ENCODE results near the gene HSF2BP.
"Not testable (repeated sequence)": the region's sequence is repeated elsewhere in the genome, so short reads cannot be mapped to it uniquely, and the experiment has no call there.

Gene HSF2BP

GRCh38 chr21:43659136-43660000, at the start of gene HSF2BP, which contains the start of gene RRP1B:
TSS of gene HSF2BP (minus strand) at chr21:43659488. CDS start at chr21:43658096, 1,392 bp downstream.
TSS of gene RRP1B (plus strand) at chr21:43659560. CDS start at chr21:43659665, 105 bp downstream.
- no peak for FAIRE-seq

DNA sequence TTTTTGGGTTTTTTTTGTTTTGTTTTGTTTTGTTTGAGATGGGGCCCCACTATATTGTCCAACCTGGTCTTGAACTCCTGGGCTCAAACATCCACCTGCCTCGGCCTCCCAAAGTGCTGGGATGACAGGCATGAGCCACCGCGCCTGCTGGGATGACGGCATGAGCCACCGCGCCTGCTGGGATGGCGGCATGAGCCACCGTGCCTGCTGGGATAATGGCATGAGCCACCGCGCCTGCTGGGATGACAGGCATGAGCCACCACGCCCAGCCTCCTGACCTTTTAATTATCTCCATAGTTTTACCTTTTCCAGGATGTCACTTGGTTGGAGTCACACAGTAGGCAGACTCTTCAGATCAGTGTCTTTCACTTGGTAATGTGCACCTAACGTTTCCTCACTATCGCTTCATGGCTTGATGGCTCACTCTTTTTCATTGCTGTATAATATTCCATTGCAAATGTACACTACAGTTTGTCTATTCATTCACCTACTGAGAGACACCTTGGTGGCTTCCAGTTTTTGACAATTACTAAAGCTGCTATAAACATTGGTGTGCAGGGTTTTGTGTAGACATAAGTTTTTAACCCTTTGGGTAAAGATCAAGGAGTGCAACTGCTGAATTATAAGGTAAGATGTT, 49.6 kb upstream of the HSF2BP start:
- no peak for FAIRE-seq

- no peak for FAIRE-seq
Observed at GRCh38 chr21:43707462-43707861, 48.2 kb upstream of the HSF2BP start.

DNA sequence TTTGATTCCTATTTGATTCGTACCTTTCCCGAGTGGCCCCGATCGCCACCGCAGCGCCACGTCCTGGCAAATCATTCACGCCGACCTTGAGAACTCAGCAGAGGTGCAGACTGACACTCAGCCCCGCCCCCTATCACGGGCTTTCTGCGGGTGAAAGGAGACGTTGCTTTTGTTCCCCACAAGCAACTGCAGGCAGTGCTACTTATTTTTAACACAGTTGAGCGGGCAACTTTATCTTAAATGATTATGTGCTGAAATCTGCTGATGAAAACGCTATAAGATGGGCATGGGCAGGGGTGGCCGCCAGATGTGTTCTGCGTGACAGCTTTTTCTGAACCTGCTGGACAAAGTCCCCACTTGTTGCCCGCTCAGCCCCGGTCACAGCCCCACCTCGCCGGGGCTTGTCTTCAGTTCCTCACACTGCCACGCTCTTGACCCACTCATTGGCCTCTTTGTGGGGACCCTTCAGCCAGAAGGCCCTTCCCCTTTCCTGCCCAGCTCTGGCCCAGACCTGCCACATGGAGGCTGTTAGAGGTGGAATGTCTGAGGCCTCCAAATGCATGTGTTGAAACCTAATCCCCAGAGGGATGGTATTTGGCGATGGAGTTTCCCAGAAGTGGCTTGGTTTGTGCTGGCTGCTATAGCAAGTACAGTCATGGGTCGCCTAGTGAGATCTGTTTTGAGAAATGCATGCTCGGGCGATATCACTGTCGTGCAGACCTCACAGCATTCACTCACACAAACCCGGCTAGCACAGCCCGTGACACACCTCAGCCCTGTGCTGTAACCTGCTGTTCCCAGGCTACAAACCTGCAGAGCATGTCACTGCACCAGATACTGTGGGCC, 44.0 kb upstream of the HSF2BP start:
- no peak for FAIRE-seq

- FAIRE-seq, result no peak
Observed at GRCh38 chr21:43702785-43703034, 43.4 kb upstream of the HSF2BP start.

DNA sequence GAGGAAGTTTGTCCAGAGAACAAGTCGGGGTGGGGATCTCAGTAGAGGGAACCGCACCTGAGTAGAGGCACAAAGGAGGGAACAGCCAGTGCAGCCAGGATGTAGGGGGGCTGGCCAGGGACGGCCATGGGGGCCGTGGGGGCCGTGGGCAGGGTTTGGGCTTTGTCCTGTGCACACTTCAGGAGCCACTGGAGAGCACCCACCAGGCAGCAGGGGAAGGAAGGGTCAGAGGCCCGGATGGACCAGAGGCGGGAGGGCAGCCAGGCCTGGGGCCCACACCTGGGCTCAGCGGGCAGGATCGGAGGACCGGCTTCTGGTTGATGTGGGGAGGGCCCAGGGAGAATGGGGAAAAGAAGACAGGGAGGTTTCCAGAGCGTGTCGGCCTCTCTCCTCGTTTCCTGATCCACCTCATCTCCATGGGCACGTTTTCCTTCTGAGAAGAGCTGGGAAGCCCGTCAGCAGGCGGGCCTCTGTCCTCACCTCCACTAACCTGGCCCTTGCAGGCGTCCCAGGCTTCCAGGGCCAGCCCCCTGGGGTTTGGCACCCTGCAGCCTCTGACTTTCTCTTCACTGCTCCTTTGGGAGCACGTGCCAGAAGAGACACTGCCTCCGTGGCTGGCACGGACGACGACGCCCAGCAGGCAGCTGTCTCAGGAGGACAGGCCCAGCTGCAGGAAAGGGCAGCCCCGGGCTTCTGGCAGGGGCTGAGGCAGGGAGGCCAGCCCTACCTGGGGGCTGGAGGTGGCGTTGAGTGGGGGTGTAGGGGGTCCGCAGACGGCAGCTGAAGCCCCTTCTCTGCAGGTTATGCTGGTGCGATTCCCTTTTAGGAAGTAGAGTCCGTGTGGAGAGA, 42.9 kb upstream of the HSF2BP start:
- no peak for FAIRE-seq

DNA sequence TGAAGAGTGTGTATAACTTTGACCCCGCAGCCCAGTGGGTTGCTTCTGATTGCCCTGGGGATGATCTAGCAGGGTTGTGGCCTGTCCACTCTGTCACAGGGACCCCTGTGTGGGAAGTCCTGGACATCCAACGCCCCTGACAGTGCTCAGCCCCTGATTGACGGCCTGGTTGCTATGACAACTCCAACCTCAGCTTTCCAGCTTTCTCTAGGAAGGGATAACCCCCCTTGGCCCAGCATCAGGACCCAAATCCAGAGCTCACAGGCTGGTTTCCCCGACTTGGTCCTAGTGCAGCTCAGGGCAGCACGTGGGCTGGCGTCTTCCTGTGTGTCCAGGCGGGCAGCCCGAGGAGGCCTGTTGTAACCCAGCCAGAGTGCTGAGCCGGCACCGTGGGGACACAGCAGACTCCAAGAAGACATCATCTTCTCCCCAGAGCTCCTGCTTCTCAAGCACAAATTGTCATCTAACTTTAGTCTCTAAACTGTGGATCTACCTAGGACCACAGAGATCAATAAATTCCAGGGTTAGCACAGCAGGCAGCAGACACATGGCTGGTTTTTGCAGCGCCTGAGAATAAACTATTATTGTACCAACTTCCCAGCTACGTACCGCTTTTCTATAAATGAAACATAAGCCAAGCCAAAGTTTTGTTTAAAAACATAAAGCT, 40.8 kb upstream of the HSF2BP start:
- no peak for FAIRE-seq

DNA sequence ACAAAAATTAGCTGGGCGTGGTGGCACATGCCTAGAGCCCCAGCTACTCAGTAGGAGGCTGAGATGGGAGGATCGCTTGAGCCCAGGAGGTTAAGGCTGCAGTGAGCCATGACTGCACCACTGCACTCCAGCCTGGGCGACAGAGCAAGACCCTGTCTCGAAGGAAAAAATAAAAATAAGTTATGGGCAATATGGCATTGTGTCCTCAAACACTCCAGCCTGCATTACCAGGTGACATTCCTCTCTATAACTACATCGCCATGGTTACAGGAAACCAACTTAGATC, 40.1 kb upstream of the HSF2BP start:
- not testable (repeated sequence) for FAIRE-seq

DNA sequence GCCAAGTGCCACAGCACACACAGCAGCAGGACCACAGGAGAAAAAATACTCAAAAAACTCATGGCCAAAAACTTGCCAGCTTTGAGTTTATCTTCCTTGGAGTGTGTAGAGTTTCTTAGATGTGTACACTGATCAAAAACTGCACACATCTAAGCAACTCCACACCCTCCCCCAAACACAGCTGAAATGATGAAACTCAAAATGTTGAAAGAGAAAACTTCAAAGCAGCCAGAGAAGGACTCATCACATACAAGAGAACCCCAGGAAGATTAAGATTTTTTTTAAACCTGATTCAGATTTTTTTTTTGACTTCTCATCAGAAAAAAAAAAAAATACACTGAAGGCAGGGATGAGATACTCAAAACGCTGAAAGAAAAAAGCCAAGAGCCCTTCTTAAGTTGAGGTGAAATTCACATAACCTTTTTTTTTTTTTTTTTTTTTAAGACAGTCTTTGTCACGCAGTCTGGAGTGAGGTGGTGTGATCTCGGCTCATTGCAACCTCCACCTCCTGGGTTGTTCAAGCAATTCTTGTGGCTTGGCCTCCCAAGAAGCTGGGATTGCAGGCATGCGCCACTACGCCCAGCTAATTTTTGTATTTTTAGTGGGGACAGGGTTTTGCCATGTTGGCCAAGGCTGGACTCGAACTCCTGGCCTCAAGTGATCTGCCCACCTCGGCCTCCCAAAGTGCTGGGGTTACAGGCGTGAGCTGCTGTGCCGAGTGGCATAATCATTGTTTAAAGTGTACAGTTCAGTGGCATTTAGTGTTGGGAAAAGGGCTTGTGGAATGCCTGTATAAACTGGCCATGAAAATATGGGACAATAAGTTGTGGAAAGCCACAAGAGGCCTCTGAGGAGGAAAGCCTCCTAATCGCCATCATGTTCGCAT, 38.7 kb upstream of the HSF2BP start:
- FAIRE-seq, result no peak

- no peak for FAIRE-seq
Observed at GRCh38 chr21:43696214-43696613, 36.9 kb upstream of the HSF2BP start.

- no peak for FAIRE-seq
Observed at GRCh38 chr21:43694437-43695079, 35.3 kb upstream of the HSF2BP start.

- no peak for FAIRE-seq
Observed at GRCh38 chr21:43693981-43694380, 34.7 kb upstream of the HSF2BP start.

- no peak for FAIRE-seq
Observed at GRCh38 chr21:43692949-43693348, 33.7 kb upstream of the HSF2BP start.

- FAIRE-seq, result no peak
Observed at GRCh38 chr21:43691801-43692200, 32.5 kb upstream of the HSF2BP start.

DNA sequence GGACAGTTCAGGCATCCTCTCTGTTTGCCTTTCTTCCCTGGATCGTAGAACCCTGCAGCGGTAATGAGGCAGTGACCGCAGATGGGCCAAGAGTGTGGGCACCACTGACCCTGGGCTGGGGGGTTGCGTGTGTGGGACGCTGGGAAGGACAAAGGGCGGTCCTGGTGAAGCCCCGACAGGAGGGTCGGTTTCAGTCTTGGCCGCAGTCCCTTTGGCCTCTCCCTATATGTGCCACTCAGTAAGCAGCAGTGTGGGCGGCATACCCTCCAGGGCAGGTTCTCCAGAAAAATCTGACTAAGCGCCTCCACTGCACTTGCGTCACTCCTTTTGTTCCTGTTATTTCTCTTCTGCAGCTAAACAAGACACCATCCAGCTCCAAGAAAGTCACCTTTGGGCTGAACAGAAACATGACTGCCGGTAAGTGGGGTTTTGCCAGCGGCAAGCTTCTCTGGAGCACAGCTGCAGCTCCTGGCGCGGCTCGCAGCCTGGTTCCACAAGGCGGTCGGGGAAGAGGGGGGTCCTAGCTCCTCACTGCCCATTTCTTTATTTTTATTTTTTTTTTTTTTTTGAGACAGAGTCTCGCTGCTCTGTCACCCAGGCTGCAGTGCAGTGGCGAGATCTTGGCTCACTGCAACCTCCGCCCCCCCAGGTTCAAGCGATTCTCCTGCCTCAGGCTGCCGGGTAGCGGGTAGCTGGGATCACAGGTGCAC, 32.0 kb upstream of the HSF2BP start:
- FAIRE-seq, result no peak

- no peak for FAIRE-seq
Observed at GRCh38 chr21:43690346-43690745, 31.1 kb upstream of the HSF2BP start.

DNA sequence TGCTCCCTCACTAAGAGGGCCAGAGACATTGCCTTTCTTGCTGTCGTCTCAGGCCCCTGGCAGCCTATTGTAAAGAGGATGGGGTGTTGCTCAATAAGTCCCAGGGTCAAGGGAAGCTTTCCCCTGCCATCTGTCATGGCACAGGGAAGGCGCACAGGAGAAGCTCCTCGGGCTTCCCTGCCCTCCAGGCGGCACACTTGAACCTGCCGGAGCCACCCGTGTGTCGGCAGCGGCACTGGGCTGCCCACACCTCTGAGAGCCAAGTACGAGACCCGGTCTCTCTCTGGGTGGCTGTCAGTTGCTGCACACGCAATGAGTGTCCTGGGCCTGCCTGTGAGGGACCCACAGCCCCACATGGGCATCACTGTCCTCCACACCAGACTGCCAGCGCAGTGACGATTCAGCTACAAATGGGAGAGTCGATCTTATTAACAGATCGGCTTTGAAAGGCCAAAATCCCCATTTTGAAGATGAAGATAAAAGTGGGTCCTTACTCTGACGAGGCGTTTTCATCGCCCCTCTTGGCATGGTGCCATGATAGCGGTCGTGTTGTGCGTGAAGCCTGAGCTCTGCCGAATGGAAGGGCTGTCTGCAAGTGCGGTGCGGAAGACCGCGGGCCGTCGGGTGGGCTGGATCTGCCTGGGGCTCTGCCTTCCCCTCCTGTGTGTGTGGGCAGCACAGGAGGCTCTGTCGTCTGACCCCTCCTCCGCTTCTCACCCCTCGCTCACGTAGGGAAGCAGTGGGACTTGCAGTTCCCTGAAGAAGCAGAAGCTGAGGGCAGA, 30.5 kb upstream of the HSF2BP start:
- no peak for FAIRE-seq

DNA sequence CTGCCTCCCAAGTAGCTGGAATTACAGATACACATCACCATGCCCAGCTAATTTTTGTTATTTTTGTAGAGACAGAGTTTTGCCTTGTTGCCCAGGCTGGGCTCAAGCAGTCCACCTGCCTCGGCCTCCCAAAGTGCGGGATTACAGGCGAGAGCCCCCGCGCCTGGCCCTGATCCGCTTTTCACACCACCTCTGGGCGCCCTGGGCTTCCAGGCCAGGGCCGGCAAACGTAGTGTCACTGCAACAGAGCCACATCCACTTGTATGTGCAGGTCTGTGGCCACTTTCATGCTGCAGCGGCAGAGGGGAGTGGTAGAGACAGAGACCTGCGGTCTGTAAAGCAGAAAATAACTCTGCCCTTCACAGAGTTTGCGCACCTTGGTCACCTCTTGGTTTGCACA, 29.6 kb upstream of the HSF2BP start:
- no peak for FAIRE-seq

All from colon (tissue), 2 donors.